Endothelial cell of umbilical vein (primary cell): ENCODE measurements around the gene SAC3D1. TPM values are rescaled to one million over a fixed set of nuclear protein-coding genes. Genes with fewer than 3 reads are reported as not detected.
"Not testable (repeated sequence)": the region's sequence is repeated elsewhere in the genome, so short reads cannot be mapped to it uniquely, and the experiment has no call there.

Experiments used
- BruUV-seq: library from RNA; stranded (reverse); fragments of 400-500 nt; replicated peaks from 2 replicates; lab custom pipeline; 2021; lab: Mats Ljungman, UMichigan
- CTCF ChIA-PET: fragments of 300-600, 350-600 bp; sonication (Branson Sonifier 250); formaldehyde crosslinking; loops from one replicate; lab custom pipeline; 2021; ENCODE audit warnings: antibody characterized with exemption, inconsistent platforms; lab: Charles Lee
- POLR2A ChIA-PET: fragments of 300-600, 350-600 bp; sonication (Branson Sonifier 250); formaldehyde crosslinking; loops from one replicate; lab custom pipeline; 2021; ENCODE audit warnings: antibody characterized with exemption, inconsistent platforms; lab: Charles Lee
- DNase-seq: peaks from one replicate; pipeline ENCODE4 v3.0.0-alpha.2; 2011; ENCODE audit warnings: low read depth, low spot score
- FAIRE-seq: peaks from 2 replicates; lab custom pipeline; 2011; peaks lifted over from hg19 to GRCh38; lab: Jason Lieb, UNC
- H2AFZ ChIP-seq: 2 replicates; pipeline ENCODE4 v1.6.0; 2012; ENCODE audit warnings: low read depth, low read length, control low read depth, inconsistent platforms
- H3K27ac ChIP-seq: 2 replicates; pipeline ENCODE4 v1.5.1; 2011; ENCODE audit warnings: low read depth, mild to moderate bottlenecking, control low read depth, low read length, moderate library complexity; ENCODE audit not compliant: insufficient read depth
- H3K27me3 ChIP-seq, 2 experiments: 2 replicates each; pipeline versions ENCODE4 v1.6.0 to v1.6.1; 2011; ENCODE audit warnings: low read length in 2 of 2, mixed read lengths in 1 of 2; ENCODE audit not compliant: control insufficient read depth in 2 of 2, insufficient read depth in 2 of 2
- H3K36me3 ChIP-seq, 2 experiments: 2 replicates in 1 of 2; 3 replicates in 1 of 2; pipeline ENCODE4 v1.5.1; 2011; ENCODE audit warnings: low read length in 2 of 2, mild to moderate bottlenecking in 1 of 2, moderate library complexity in 1 of 2; ENCODE audit not compliant: control insufficient read depth in 2 of 2, insufficient read depth in 2 of 2; ENCODE audit errors: extremely low read depth in 1 of 2
- H3K4me1 ChIP-seq: 3 replicates; pipeline ENCODE4 v1.5.1; 2011; ENCODE audit warnings: mild to moderate bottlenecking, low read length; ENCODE audit not compliant: control insufficient read depth, insufficient read depth; ENCODE audit errors: extremely low read depth
- H3K4me2 ChIP-seq: 2 replicates; pipeline ENCODE4 v1.6.1; 2011; ENCODE audit warnings: low read length, control low read depth, mixed read lengths; ENCODE audit not compliant: insufficient read depth
- H3K4me3 ChIP-seq, 3 experiments: fragments of 200-600 bp in 1 of 3; sonication (generic), shearing (Covaris generic) in 1 of 3; replicated peaks in 1 of 3; 2 replicates each; pipeline ENCODE4 v1.5.1; 2011 to 2016; ENCODE audit warnings: control low read depth in 3 of 3, low read length in 3 of 3, mild to moderate bottlenecking in 2 of 3, inconsistent platforms in 1 of 3, low read depth in 1 of 3, moderate library complexity in 1 of 3; ENCODE audit not compliant: insufficient read depth in 1 of 3
- H3K79me2 ChIP-seq: 2 replicates; pipeline ENCODE4 v1.6.0; 2012; ENCODE audit warnings: low read length, inconsistent platforms; ENCODE audit not compliant: control insufficient read depth, insufficient read depth
- H3K9ac ChIP-seq: replicated peaks from 2 replicates; pipeline ENCODE3; 2011; ENCODE audit warnings: low read length, control low read depth; ENCODE audit not compliant: insufficient read depth; ENCODE audit errors: extremely low read depth
- H3K9me1 ChIP-seq: replicated peaks from 3 replicates; pipeline ENCODE4 v1.6.0; 2011; ENCODE audit warnings: mild to moderate bottlenecking, low read length; ENCODE audit not compliant: control insufficient read depth, insufficient read depth; ENCODE audit errors: extremely low read depth
- H3K9me3 ChIP-seq: replicated peaks from 2 replicates; pipeline ENCODE4 v1.5.1; 2012; ENCODE audit warnings: low read length, inconsistent platforms; ENCODE audit not compliant: control insufficient read depth, insufficient read depth
- H4K20me1 ChIP-seq: replicated peaks from 2 replicates; pipeline ENCODE3; 2011; ENCODE audit warnings: mild to moderate bottlenecking, low read length; ENCODE audit not compliant: control insufficient read depth, insufficient read depth; ENCODE audit errors: extremely low read depth
- JUN ChIP-seq: IDR thresholded peaks from 2 replicates; pipeline ENCODE4 v1.6.1; 2011; ENCODE audit warnings: borderline replicate concordance, low read depth; ENCODE audit not compliant: insufficient read length, insufficient read depth
- dilution Hi-C: fragments of 300-500 bp; cut with MboI; formaldehyde crosslinking; loops from one replicate; pipeline ENCODE4 v1.15.0; 2019; ENCODE audit warnings: low sequenced_read_pairs; ENCODE audit not compliant: extremely low pct_ligation_motif_present
- intact Hi-C: fragments of 100-400 bp; cut with micrococcal nuclease; formaldehyde crosslinking; loops from one replicate; pipeline ENCODE4 v1.10.0; 2022
- polyA plus RNA-seq, 4 experiments: library from polyadenylated mRNA; depleted of rRNA in 3 of 4; stranded (reverse) in 3 of 4; unstranded in 1 of 4; fragments of >200 nt; gene quantifications; 2 replicates each; pipeline versions ENCODE4 v1.2.1 to v1.2.3, GENCODE V29; 2011 to 2012; ENCODE audit warnings: missing spikeins in 1 of 4
- total RNA-seq: library from RNA; stranded (reverse); gene quantifications from 2 replicates; pipeline ENCODE4 v1.2.3, GENCODE V29; 2021

The SAC3D1 gene
- total and polyA plus RNA-seq, 2 donors (not counting 3 experiments of a cell fraction or from before 2014, with no cell fraction given): 16.6 to 17.0 TPM

DNA sequence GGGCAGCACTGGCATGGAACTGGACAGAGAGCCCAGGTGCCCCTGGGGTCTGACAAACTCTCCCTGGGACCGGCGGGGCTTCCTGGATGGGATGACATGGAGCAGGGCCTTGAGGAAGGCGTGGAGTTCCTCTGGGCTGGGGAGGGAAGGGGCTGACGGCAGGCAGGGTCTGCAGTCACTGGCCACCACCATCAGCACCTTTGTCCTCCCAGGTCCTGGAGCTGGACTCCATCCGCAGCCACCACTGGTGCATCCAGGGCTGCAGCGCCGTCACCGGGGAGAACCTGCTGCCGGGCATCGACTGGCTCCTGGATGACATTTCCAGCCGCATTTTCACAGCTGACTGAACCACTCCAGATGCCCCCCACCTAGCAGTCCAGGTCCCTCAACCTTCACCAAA lies 19.5 kb upstream of the SAC3D1 start:
- BruUV-seq: no TSS peak

DNA sequence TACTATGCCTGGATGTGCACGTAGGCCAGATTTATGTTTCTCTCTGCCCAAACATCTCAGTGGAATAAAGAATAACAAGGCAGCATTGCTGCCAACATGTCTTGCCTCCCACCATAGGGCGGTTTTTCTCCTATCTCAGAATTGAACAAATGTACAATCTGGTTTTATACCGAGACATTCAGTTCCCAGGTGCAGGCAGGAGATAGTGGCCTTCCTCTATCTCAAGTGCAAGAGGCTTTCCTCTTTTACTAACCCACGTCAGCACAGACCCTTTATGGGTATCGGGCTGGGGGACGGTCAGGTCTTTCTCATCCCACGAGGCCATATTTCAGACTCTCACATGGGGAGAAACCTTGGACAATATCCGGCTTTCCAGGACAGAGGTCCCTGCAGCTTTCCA lies 17.5 kb upstream of the SAC3D1 start:
- DNase-seq, H3K9me1 ChIP-seq, H3K9me3 ChIP-seq, H3K79me2 ChIP-seq, H3K27me3 ChIP-seq, dilution Hi-C loops, H4K20me1 ChIP-seq, BruUV-seq, FAIRE-seq, H3K36me3 ChIP-seq, H3K9ac ChIP-seq, POLR2A ChIA-PET, H3K27ac ChIP-seq, H3K4me3 ChIP-seq, intact Hi-C loops, H2AFZ ChIP-seq, H3K4me2 ChIP-seq: not testable (repeated sequence)
- H3K4me1 ChIP-seq: peaks cover 11% of the 10 kb centered on the region
- CTCF ChIA-PET: interaction anchor here (1.7 kb wide), 1 partner anchor 10 kb away, joined by 4 read pairs; the partner anchor contains the start of gene ARL2

More for the DNA sequence above, 19.5 kb upstream of the SAC3D1 start:
- no peaks in the 10 kb centered on the region for H4K20me1 ChIP-seq
- H3K4me3 ChIP-seq: no peak overlapping the region
- no peaks in the 10 kb centered on the region for H3K27me3 ChIP-seq
- POLR2A ChIA-PET: no interaction called here
- no peaks in the 10 kb centered on the region for H3K79me2 ChIP-seq
- intact Hi-C loops (no loop called here), dilution Hi-C loops (no loop called here)
- DNase-seq (no peak), FAIRE-seq (no peak)
- no peak overlapping the region for H3K4me2 ChIP-seq
- no peaks in the 10 kb centered on the region for H3K4me1 ChIP-seq
- CTCF ChIA-PET: no interaction called here
- H2AFZ ChIP-seq: no peak overlapping the region
- H3K9me1 ChIP-seq: no peaks in the 10 kb centered on the region
- no peak overlapping the region for H3K9ac ChIP-seq
- H3K36me3 ChIP-seq: peaks cover 0 to 4% of the 10 kb centered on the region in 2 experiments
- no peaks in the 10 kb centered on the region for H3K9me3 ChIP-seq
- no peak overlapping the region for H3K27ac ChIP-seq
- TF ChIP-seq JUN: no peak
